GM12874 (cell line): ENCODE results near the gene STK26.

Source experiments
- TF ChIP-seq, protein P1 (sequence below): IDR thresholded peaks from 2 replicates; pipeline ENCODE4 v1.5.1; 2011; ENCODE audit warnings: low read depth, mild to moderate bottlenecking, control low read depth, low read length, moderate library complexity; ENCODE audit not compliant: insufficient read depth

STK26 gene

DNA sequence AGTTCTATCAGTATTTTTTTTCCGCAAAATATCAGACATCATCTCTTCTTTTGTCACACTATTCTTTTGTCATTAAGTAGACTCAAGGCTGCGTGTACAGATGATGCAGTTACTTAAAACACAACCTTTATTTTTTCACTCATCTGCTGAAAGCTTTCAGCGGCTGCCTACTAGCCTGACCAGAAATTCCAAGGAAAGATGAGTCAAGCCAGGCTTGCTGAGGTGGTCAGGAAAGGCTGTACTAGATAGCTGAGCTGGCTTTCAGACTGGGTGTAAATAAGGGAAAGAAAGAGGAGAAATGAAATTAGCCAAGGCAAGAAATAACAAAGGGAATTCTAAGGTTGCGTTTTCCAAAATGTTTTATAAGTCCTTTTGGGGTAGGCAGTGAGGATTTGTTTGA, 17.9 kb downstream of the STK26 start:
- TF ChIP-seq, protein P1, sequence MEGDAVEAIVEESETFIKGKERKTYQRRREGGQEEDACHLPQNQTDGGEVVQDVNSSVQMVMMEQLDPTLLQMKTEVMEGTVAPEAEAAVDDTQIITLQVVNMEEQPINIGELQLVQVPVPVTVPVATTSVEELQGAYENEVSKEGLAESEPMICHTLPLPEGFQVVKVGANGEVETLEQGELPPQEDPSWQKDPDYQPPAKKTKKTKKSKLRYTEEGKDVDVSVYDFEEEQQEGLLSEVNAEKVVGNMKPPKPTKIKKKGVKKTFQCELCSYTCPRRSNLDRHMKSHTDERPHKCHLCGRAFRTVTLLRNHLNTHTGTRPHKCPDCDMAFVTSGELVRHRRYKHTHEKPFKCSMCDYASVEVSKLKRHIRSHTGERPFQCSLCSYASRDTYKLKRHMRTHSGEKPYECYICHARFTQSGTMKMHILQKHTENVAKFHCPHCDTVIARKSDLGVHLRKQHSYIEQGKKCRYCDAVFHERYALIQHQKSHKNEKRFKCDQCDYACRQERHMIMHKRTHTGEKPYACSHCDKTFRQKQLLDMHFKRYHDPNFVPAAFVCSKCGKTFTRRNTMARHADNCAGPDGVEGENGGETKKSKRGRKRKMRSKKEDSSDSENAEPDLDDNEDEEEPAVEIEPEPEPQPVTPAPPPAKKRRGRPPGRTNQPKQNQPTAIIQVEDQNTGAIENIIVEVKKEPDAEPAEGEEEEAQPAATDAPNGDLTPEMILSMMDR, result no peak

DNA sequence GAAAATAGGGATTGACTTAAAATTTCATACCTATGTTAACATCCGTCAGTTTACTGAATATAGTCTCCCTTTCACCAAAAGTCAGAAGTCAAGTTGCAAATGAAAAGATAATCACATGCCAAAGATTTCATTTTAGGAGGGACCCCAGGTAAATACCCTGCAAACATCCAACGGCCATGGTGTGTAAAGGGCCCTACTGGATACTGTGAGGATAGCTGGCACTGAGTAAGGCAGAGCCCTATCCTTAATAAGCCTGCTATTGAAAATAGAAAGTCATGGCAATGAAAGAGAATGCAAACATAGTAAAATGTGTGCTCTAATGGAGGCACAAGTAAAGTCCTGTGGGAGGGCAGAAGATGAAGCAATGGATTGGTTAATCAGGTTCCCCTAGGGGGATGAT, 20.9 kb downstream of the STK26 start:
- TF ChIP-seq, protein P1, result no peak

DNA sequence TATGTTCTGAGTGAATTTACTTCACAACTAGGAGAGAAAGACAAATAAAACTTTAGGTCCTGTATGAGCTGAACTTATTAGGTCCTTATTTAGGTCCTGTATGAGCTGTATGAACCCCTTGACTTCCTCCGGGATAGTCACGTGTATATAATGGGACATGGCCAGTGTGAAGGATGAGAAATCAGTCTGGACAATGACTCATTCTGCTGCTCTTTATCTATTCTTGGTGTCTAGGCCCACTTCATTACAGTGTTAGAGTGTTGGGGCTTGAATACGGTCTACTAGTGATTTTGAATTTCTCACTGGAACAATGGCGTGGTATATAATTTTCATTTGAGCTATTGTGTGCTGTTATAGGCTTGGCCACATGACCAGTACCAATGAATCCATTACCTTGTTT, 21.9 kb downstream of the STK26 start:
- TF ChIP-seq, protein P1, result no peak

DNA sequence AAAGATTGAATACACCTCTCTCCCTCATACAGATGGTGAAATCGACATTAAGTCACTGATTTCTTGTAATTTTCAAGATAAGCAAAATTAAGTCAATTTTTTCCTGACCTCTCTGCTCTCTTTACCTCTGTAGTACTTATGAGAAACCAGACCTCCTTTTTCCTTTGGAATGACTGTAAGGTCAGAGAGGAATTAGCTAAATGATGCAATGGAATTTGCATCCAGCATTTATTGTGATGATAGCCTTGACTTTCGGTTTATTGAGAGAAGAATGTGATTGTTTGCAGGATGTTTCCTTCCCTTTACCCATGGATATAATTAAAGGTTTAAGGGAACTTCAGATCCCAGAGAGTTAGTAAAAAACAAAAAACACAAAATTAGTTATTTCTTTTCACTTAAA, 22.4 kb downstream of the STK26 start:
- TF ChIP-seq, protein P1, result no peak

DNA sequence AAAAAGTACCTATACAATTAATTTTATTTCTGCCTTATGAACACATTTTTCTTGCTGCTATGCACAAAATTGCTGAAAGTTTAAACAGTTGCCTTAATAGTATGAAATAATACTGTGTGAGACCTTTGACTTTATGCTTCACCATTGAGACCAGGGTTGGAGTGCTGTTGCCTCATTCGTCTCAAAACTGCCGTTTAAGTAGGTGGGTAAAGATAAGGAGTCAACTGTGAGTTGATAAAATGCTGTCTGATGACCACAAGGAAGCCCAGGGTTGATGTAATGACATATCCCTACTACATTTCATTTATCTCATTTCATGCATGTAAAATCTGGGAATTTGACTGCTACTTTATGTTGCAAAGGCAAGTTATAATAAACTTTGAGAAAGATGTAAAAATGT, 23.4 kb downstream of the STK26 start:
- TF ChIP-seq, protein P1, result no peak

DNA sequence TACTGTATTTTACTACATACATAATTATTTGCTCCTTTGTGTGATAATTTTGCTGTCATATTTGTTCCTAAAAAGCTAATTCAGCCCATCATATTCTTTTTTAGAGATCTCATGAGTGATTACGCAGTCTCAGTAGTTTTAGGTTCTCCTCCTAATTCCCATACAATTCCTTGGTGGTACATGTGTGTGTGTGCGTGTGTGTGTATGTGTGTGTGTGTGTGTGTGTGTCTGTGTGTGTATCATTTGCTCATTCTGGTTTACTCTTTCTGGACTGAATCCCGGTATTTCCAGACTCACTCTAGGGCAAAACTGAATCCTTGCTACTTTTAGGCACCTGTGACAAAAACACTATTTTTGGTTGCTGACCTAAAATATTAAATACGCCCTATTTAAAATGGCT, 34.9 kb downstream of the STK26 start:
- TF ChIP-seq, protein P1, result no peak

DNA sequence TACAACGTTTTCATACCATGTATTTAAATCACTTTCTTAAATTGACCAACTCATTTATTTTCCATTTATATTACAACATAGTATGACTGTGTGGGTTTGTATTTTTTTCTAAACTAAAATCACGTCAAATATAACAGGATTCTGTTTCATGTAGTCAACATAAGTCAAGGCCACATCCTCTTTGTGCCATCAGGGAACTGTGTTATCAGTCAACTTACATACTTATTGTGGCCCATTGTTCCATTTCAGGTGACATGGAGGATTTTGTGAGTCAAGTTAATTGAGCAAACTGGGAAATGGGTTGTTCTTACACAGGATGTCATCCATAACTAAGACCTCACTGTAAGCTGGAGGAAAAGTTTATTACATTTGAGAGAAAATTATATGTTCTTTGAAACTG, 35.9 kb downstream of the STK26 start:
- TF ChIP-seq, protein P1, result no peak
